ENCODE data around the gene ZNF202.

- TF ChIP-seq CTCF (conservative IDR thresholded peaks at IDR 0.05) (no peak), EZH2 (IDR thresholded peaks at IDR 0.05; ENCODE audit: low read depth) (no peak)
Observed at GRCh38 chr11:123770712-123771111, 29.3 kb upstream of the ZNF202 start.
